AG09309 (cell line): ENCODE data around the gene CLASP1.

Source experiments
- DNase-seq: peaks from one replicate; pipeline ENCODE4 v3.0.0-alpha.2; 2010; ENCODE audit warnings: low read depth
- H3K4me3 ChIP-seq: 2 replicates; pipeline ENCODE4 v1.5.1; 2011; ENCODE audit warnings: mild to moderate bottlenecking, low read depth, low read length, moderate library complexity; ENCODE audit not compliant: control insufficient read depth
- CTCF ChIP-seq: IDR thresholded peaks from 2 replicates; pipeline ENCODE4 v1.5.1; 2011; ENCODE audit warnings: mild to moderate bottlenecking, low read depth, low read length, inconsistent platforms; ENCODE audit not compliant: insufficient read depth, control insufficient read depth; ENCODE audit errors: missing control alignments

Gene CLASP1

DNA sequence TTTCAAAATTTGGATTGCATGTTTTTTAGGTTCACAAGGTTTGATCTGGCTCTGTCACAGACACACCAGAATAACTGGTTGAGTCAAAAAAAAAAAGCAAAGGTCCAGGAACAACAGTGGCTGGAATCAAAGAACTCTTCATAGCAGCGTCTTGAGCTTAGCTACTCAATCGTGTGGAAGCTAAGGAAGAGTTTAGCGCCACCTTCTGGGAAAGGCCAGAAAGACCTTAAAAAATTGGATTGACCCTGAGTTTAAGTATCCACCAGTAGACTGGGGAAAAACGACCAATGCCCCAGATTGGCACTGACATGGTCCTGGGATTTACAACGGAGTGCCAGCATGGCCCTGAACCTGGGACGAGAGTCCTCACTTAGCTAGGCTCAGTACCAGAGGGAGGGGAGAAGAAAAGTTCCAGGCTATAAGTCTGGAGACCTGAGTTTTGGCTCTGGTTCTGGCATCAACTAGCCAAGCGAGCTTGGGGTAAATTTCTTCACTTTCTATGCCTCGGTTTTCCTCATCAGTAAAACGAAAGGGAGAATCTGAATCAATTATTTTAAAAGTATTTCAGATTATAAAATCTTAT, 293.1 kb downstream of the CLASP1 start:
- TF ChIP-seq CTCF = peak; percentile 82
- no peak overlapping the region for H3K4me3 ChIP-seq
- DNase-seq = peak; percentile 23

- no peak overlapping the region for H3K4me3 ChIP-seq
- TF ChIP-seq CTCF = no peak
- no peak for DNase-seq
These were observed 293.8 kb downstream of the CLASP1 start for GRCh38 chr2:121355488-121355887.

GRCh38 chr2:121351521-121352318, 297.5 kb downstream of the CLASP1 start:
- H3K4me3 ChIP-seq = no peak overlapping the region
- no peak for DNase-seq
- TF ChIP-seq CTCF = no peak

DNA sequence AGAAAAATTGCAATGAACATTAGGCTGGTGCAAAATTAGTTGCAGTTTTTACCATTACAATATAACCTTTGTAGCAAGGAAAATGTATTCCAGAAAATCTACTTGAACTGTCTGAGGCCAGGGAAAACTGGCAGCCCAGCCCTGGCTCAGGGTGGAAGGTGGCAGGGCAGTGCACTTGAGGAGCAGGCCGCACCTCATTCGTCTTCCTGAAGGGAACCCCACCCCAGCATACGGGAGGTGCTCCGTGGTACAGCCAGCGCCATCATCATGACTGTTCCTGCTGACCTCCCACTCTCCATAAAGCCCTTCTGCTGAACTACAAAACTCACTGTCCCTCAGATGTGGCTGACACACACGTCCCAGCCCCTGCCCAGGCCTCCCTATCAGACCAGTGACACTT, 298.4 kb downstream of the CLASP1 start:
- DNase-seq = no peak
- TF ChIP-seq CTCF = no peak

DNA sequence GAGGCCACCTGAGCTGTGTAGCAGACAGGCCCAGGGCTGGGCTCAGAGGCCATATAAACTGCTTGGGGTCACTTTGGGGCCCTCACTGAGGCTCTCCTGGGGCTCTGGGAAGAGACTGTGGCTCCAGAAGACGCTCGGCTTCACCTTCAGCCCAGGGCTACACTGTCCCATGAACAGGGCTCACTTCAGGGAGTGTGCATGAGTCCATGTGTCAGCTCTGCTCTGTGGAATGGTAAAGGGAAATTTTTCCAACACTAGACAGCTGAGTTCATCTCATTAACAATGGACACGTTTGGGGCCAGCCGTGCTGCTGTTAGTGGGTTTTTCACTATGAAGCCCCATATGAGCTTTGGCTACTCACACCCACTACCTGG, 298.9 kb downstream of the CLASP1 start:
- no peak for TF ChIP-seq CTCF
- no peak for DNase-seq
- H3K4me3 ChIP-seq = no peak overlapping the region

More for the DNA sequence above, 298.4 kb downstream of the CLASP1 start:
- H3K4me3 ChIP-seq = no peak overlapping the region

- no peak for TF ChIP-seq CTCF
These were observed 299.4 kb downstream of the CLASP1 start for GRCh38 chr2:121349721-121350401.

More at GRCh38 chr2:121349721-121350401, 299.4 kb downstream of the CLASP1 start:
- DNase-seq = no peak
- H3K4me3 ChIP-seq = no peak overlapping the region
